T-helper 2 cell (primary cell): Measurements from ENCODE around the gene SERAC1.
"Not testable (repeated sequence)": the region's sequence is repeated elsewhere in the genome, so short reads cannot be mapped to it uniquely, and the experiment has no call there.

Source experiments
- DNase-seq, 5 experiments: peaks; one replicate each; pipeline versions ENCODE4 v3.0.0 to v3.0.0-alpha.2; 2012 to 2022

The SERAC1 gene

DNA sequence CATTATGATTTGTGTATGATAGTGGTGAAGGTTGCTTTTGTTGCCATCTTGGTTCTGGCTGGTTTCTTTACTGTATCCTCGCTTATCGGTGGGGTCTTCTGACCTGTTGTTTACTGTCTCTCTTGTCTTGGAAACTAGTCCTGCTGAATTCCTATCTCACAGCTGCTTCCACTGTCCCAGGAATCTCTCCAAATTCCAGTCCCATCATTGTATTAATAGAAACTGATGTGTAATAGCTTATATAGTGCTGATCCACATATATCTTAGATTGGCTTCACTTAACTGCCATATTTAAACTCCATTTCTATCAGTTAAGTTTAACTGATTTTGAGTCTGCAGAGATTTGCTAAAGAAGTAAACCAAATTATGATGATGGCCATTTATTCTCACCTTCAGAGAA, 6.0 kb upstream of the SERAC1 start:
- DNase-seq, result no peak

GRCh38 chr6:158172001-158172400, 3.9 kb upstream of the SERAC1 start:
- DNase-seq, result no peak

GRCh38 chr6:158170656-158171081, 2.6 kb upstream of the SERAC1 start:
- no peak for DNase-seq

DNA sequence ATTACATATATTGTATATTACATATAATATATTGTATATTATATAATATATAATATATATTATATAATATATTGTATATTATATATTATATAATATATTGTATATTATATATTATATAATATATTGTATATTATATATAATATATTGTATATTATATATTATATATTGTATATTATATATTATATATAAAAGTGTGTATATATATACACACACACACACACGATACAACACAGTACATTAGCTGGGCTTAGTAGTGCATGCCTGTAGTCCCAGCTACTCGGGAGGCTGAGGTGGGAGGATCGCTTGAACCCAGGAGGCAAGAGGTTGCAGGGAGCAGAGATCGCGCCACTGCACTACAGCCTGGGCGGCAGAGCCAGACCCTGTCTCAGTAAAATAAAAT, 1.6 kb upstream of the SERAC1 start:
- not testable (repeated sequence) for DNase-seq

DNA sequence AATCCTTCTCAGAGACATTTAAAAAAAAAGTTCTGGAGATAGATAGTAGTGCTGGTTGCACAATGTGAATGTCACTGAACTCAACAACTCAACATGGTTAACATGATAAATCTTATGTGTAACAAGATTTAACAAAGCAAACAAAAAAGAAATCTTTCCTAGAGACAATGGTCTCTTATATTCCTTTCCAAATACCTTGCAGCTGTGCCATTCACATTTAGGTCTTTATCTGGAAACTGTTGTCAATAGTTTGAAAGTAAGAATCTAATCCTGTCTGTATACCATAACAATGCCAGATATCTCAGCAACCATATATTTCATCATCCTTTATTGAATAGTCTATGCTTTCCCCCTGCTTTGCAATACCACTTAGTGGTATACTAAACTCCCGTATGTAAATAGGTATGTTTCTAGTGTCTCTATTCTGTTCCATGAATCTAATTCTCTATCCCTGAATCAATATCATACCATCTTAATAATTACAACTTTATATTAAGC, 2.1 kb downstream of the SERAC1 start:
- DNase-seq, result no peak

- DNase-seq, result peak in 1 of 5 experiments; percentile 59
These were observed 3.4 kb downstream of the SERAC1 start for GRCh38 chr6:158164579-158165170.

- no peak for DNase-seq
These were observed 6.4 kb downstream of the SERAC1 start for GRCh38 chr6:158161566-158162254.

DNA sequence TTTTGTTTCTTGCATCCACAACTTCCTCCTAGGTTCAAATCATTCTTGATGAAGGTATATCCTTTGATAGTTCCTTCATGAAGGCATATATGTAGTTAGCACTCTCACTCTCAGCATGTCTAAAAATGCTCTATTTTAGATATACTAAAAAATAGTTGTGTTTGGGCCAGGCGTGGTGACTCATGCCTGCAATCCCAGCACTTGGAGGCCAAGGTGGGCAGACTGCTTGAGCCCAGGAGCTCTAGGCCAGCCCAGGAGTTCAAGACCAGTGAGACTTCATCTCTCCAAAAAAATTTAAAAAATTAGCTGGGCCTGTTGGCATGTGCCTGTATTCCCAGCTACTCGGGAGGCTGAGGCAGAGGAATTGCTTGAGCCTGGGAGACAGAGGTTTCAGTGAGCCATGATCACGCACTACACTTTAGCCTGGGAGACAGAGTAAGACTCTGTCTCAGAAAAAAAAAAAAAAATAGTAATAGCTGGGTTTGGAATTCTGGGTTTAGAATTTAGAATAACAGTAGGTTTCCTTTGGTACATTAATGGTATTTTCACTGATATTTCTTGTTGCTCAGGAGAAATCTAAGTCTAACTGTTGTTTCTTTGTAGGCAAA, 7.0 kb downstream of the SERAC1 start:
- DNase-seq, result no peak

GRCh38 chr6:158158748-158159147, 9.3 kb downstream of the SERAC1 start:
- DNase-seq, result no peak

GRCh38 chr6:158158123-158158522, 9.9 kb downstream of the SERAC1 start:
- no peak for DNase-seq

DNA sequence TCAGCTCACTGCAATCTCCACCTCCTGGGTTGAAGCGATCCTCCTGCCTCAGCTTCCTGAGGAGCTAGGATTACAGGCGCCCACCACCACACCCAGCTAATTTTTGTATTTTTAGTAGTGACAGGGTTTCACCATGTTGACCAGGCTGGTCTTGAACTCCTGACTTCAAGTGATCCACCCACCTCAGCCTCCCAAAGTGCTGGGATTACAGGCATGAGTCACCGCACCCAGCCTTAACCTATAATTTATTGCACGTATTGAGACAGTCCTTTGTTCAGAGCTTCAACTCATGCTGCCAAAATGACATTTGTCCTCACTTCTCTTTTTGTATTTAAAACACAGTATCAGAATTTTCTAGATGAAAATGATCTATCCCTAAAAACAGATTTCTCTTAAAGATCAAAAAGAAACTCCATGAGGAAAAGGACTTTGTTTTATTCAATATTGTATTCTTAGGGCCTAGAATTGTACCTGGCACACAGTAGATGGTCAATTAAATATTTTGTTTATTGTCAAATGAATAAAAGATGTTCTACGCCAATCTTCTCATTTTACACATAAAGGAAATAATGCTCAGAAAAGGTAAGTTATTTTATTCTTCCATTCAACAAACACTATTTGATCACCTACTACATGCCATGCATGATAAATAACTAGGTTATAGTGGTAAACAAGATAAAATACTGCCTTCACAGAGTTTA, 10.8 kb downstream of the SERAC1 start:
- no peak for DNase-seq

- no peak for DNase-seq
These were observed 13.2 kb downstream of the SERAC1 start for GRCh38 chr6:158154816-158155215.

- no peak for DNase-seq
These were observed 14.5 kb downstream of the SERAC1 start for GRCh38 chr6:158153576-158153975.

- DNase-seq, result no peak
These were observed 15.4 kb downstream of the SERAC1 start for GRCh38 chr6:158152659-158153058.

DNA sequence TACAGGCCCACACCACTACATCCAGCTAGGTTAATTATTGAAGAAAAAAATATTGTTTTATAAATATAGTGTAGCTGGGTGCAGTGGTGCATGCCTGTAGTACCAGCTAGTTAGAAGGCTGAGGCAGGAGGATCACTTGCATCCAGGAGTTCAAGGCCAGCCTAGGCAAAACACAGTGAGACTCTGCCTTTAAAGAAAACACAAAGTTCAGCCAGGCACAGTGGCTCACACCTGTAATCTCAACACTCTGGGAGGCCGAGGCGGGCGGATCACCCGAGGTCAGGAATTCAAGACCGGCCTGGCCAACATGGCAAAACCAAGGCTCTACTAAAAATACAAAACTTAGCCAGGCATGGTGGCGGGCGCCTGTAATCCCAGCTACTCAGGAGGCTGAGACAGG, 16.0 kb downstream of the SERAC1 start:
- not testable (repeated sequence) for DNase-seq

GRCh38 chr6:158150701-158151100, 17.4 kb downstream of the SERAC1 start:
- no peak for DNase-seq

DNA sequence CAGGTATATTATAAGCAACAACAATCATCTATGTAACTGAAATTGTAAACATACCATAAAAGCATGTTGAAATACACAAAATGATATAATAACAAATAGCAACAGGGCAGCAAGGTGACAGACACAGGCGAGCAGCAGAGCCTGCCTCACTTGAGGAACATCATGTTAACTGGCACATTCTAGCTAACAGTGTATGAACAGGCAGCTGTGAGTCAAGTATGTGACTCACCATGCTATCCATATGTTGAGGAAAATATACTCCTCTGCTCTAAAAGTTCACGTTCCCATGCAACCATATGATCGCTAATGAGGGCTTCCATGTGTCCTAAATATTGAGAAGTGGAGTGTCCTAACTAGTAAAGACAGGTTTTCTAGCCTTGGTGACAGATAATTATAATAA, 18.4 kb downstream of the SERAC1 start:
- DNase-seq, result no peak

DNA sequence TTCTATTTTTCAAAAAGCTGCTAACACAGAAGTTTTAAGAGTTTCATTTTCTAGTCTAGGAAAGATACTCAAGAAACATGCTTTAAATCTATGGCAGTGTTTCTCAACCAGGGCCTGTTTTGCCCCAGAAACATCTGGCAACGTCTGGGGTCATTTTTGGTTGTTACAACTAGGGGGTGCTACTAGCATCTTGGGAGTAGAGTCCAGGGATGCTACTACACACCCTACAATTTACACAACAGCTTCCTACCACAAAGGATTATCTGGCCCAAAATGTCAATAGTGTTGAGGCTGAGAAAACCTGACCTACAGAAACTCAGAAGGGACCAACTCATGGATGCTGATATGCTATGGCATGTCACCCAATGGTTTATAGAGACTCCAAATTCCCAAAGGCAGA, 24.4 kb downstream of the SERAC1 start:
- peak in 1 of 5 experiments; percentile 36 for DNase-seq

DNA sequence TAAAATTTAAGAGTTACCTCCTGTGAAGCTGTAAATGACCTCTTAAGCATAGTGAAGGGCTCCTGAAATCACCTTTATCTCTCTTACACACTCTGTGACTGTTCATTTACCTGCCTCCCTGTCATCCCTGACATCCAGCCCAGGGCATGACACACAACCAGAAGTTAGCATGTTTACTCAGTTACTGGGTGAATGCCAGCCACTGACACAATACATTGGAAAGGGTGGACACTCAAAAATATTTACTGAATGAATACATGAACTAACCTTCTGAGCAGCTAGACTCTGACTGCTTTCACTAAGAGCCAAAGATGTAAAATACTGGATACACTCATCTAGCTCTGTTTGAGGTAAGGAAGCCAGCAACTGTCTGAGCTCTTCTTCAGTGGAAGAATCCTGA, 25.3 kb downstream of the SERAC1 start:
- no peak for DNase-seq

GRCh38 chr6:158131926-158132325, 36.1 kb downstream of the SERAC1 start:
- peak in 1 of 5 experiments; percentile 42 for DNase-seq

DNA sequence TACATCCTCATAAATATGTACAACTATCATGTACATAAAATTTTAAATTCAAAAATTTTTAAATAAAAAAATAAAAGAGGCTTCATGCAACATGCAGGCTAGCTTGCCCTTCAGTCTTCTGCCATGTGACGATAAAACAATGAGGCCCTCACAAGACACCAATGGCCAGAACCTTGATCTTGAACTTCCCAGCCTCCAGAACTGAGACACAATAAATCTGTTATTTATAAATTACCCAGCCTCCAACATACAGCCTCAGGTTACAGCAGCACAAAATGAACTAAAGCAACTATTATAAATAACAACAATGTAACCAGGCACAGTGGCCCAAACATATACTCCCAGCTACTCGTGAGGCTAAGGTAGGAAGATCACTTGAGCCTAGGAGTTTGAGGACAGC, 42.8 kb downstream of the SERAC1 start:
- no peak for DNase-seq

- no peak for DNase-seq
These were observed 43.8 kb downstream of the SERAC1 start for GRCh38 chr6:158124288-158124687.

GRCh38 chr6:158122048-158122447, 46.0 kb downstream of the SERAC1 start:
- DNase-seq, result no peak
